Urinary bladder (tissue), 4 donors: Measurements from ENCODE around the gene PIGC. TPM values are rescaled to one million over a fixed set of nuclear protein-coding genes. Genes with fewer than 3 reads are reported as not detected.

Experiments used
- DNase-seq: peaks from one replicate; pipeline ENCODE4 v3.0.0-alpha.2; 2015; ENCODE audit errors: extremely low spot score
- H3K27ac ChIP-seq: one replicate; pipeline ENCODE4 v1.5.1; 2013; ENCODE audit warnings: low read depth, mild to moderate bottlenecking, moderate library complexity
- H3K36me3 ChIP-seq: one replicate; pipeline ENCODE4 v1.6.1; 2013; ENCODE audit warnings: mild to moderate bottlenecking, moderate library complexity; ENCODE audit not compliant: insufficient read depth
- H3K4me1 ChIP-seq: one replicate; pipeline ENCODE4 v1.6.1; 2013; ENCODE audit warnings: mild to moderate bottlenecking, moderate library complexity; ENCODE audit not compliant: insufficient read depth
- H3K4me3 ChIP-seq: one replicate; pipeline ENCODE4 v1.5.1; 2013; ENCODE audit warnings: low read depth, low read length
- WGBS: extraction: QIAGEN DNeasy Blood & Tissue Kit; methylation state at CpG from one replicate; pipeline ENCODE4 v1.1.7; 2013; 5-methylcytosine and 5-hydroxymethylcytosine counted together
- polyA plus RNA-seq: library from polyadenylated mRNA; stranded (reverse); fragments of 200-250 nt; gene quantifications from one replicate; pipeline ENCODE4 v1.2.3, GENCODE V29; 2013
- total RNA-seq: library from RNA; depleted of rRNA; stranded (reverse); fragments of >200 nt; gene quantifications from one replicate; pipeline ENCODE4 v1.2.3, GENCODE V29; 2014
- donor health status: healthy with polysubstance abuse.
- donor health status: healthy.

The PIGC gene
- total and polyA plus RNA-seq, 2 donors: 26.9 to 36.8 TPM

GRCh38 chr1:172397221-172397620 is 46.6 kb downstream of the PIGC start:
- Histone ChIP-seq H3K4me1 (peaks cover 2% of the 10 kb centered on the region), H3K27ac (no peak overlapping the region)
- 64% methylated on average over 3 of the region's 3 CpGs for WGBS

GRCh38 chr1:172395576-172395975 is 48.3 kb downstream of the PIGC start:
- peaks cover 2% of the 10 kb centered on the region for H3K4me1 ChIP-seq
- DNase-seq: no peak
- H3K27ac ChIP-seq: no peak overlapping the region
- no peak overlapping the region for H3K4me3 ChIP-seq
- WGBS: 78% methylated on average over 3 of the region's 3 CpGs
- no peaks in the 10 kb centered on the region for H3K36me3 ChIP-seq

More at GRCh38 chr1:172397221-172397620, 46.6 kb downstream of the PIGC start:
- DNase-seq: no peak
- Histone ChIP-seq H3K4me3 (no peak overlapping the region), H3K36me3 (no peaks in the 10 kb centered on the region)

- DNase-seq: no peak
- Histone ChIP-seq H3K36me3 (no peaks in the 10 kb centered on the region), H3K27ac (no peak overlapping the region), H3K4me1 (peaks cover 2% of the 10 kb centered on the region), H3K4me3 (no peak overlapping the region)
- 82% methylated on average over 5 of the region's 5 CpGs for WGBS
Observed at GRCh38 chr1:172394811-172395210, 49.1 kb downstream of the PIGC start.

GRCh38 chr1:172394141-172394751 is 49.6 kb downstream of the PIGC start:
- H3K4me1 ChIP-seq: peaks cover 2% of the 10 kb centered on the region
- H3K36me3 ChIP-seq: no peaks in the 10 kb centered on the region
- H3K27ac ChIP-seq: peak overlapping the region; percentile 74
- no peak overlapping the region for H3K4me3 ChIP-seq
- DNase-seq: no peak
- WGBS: 69% methylated on average over 4 of the region's 4 CpGs

- 84% methylated on average over 5 of the region's 5 CpGs for WGBS
- no peak for DNase-seq
- no peak overlapping the region for H3K4me3 ChIP-seq
- no peaks in the 10 kb centered on the region for H3K36me3 ChIP-seq
- no peak overlapping the region for H3K27ac ChIP-seq
- peaks cover 2% of the 10 kb centered on the region for H3K4me1 ChIP-seq
Observed at GRCh38 chr1:172393354-172393753, 50.5 kb downstream of the PIGC start.

GRCh38 chr1:172391976-172392375 is 51.9 kb downstream of the PIGC start:
- Histone ChIP-seq H3K4me3 (no peak overlapping the region), H3K27ac (no peak overlapping the region), H3K4me1 (peaks cover 2% of the 10 kb centered on the region), H3K36me3 (no peaks in the 10 kb centered on the region)
- DNase-seq: no peak
- WGBS: 94% methylated on average over 1 of the region's 1 CpG

Other genes with a start within 250 kb of the PIGC start
- 2.9 TPM for gene C1orf105, start 23.4 kb downstream of the PIGC start, total RNA-seq
- gene C1orf105, start 23.4 kb downstream of the PIGC start, polyA plus RNA-seq: not detected
- gene SUCO, start 89.1 kb upstream of the PIGC start, total RNA-seq: 106 TPM
- 17.3 TPM for gene SUCO, start 89.1 kb upstream of the PIGC start, polyA plus RNA-seq
- 0.26 TPM for gene FASLG, start 215.0 kb upstream of the PIGC start, total RNA-seq
- 0.04 TPM for gene FASLG, start 215.0 kb upstream of the PIGC start, polyA plus RNA-seq